Measurements from ENCODE around the gene MCM9.
"Not testable (repeated sequence)": the region's sequence is repeated elsewhere in the genome, so short reads cannot be mapped to it uniquely, and the experiment has no call there.

MCM9 gene

GRCh38 chr6:118872726-118873125 lies 62.2 kb downstream of the MCM9 start:
- no peaks in the 10 kb centered on the region for H3K9me3 ChIP-seq (ENCODE audit: low read length)
- H3K36me3 ChIP-seq (ENCODE audit: insufficient read depth, low read length), result no peaks in the 10 kb centered on the region
- H3K4me1 ChIP-seq (ENCODE audit: insufficient read depth, low read length), result no peaks in the 10 kb centered on the region
- H3K27ac ChIP-seq (ENCODE audit: low read depth, low read length), result no peak overlapping the region
- H3K4me3 ChIP-seq (ENCODE audit: low read depth in 1 of 2, low read length in 2 of 2), result no peak overlapping the region
- H3K27me3 ChIP-seq (ENCODE audit: control insufficient read depth in 1 of 2, insufficient read depth in 2 of 2, low read length in 2 of 2), result no peaks in the 10 kb centered on the region
- no peak overlapping the region for H3K9ac ChIP-seq (ENCODE audit: low read length)

DNA sequence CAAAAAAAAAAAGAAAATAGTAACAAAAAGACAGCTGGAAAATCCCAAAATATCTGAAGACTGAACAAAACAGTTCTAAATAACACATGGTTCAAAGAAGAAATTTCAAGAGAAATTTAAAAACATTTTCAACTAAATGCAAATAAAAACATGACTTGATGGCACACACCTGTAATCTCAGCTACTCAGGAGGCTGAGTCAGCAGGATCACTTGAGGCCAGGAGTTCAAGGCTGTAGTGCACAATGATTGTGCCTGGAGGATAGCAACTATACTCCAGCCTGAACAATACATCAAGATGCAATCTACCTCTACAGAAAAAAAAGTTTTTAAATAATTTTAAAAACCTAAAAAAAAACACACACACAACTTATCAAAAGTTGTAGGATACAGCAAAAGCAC lies 62.6 kb downstream of the MCM9 start:
- Histone ChIP-seq H3K27me3 (ENCODE audit: control insufficient read depth in 1 of 2, insufficient read depth in 2 of 2, low read length in 2 of 2) (no peaks in the 10 kb centered on the region), H3K9ac (ENCODE audit: low read length) (no peak overlapping the region), H3K4me3 (ENCODE audit: low read depth in 1 of 2, low read length in 2 of 2) (no peak overlapping the region), H3K27ac (ENCODE audit: low read depth, low read length) (no peak overlapping the region), H3K36me3 (ENCODE audit: insufficient read depth, low read length) (no peaks in the 10 kb centered on the region), H3K9me3 (ENCODE audit: low read length) (no peaks in the 10 kb centered on the region), H3K4me1 (ENCODE audit: insufficient read depth, low read length) (no peaks in the 10 kb centered on the region)

DNA sequence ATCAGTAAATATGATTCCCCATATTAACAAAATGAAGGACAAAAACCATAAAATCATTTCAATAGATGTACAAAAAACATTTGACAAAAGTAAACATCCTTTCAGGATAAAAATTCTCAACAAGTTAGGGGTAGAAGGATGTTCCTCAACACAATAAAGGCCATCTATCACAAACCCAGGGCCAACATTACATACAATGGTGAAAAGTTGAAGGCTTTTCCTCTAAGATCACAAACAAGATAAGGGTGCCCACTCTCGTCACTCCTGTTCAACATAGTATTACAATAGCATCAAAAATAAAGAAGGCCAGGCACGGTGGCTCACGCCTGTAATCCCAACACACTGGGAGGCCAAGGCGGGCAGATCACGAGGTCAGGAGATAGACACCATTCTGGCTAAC lies 63.6 kb downstream of the MCM9 start:
- H3K4me3 ChIP-seq (ENCODE audit: low read depth in 1 of 2, low read length in 2 of 2), result no peak overlapping the region
- no peaks in the 10 kb centered on the region for H3K4me1 ChIP-seq (ENCODE audit: insufficient read depth, low read length)
- H3K9me3 ChIP-seq (ENCODE audit: low read length), result no peaks in the 10 kb centered on the region
- H3K36me3 ChIP-seq (ENCODE audit: insufficient read depth, low read length), result no peaks in the 10 kb centered on the region
- H3K9ac ChIP-seq (ENCODE audit: low read length), result no peak overlapping the region
- H3K27ac ChIP-seq (ENCODE audit: low read depth, low read length), result no peak overlapping the region
- H3K27me3 ChIP-seq (ENCODE audit: control insufficient read depth in 1 of 2, insufficient read depth in 2 of 2, low read length in 2 of 2), result no peaks in the 10 kb centered on the region

DNA sequence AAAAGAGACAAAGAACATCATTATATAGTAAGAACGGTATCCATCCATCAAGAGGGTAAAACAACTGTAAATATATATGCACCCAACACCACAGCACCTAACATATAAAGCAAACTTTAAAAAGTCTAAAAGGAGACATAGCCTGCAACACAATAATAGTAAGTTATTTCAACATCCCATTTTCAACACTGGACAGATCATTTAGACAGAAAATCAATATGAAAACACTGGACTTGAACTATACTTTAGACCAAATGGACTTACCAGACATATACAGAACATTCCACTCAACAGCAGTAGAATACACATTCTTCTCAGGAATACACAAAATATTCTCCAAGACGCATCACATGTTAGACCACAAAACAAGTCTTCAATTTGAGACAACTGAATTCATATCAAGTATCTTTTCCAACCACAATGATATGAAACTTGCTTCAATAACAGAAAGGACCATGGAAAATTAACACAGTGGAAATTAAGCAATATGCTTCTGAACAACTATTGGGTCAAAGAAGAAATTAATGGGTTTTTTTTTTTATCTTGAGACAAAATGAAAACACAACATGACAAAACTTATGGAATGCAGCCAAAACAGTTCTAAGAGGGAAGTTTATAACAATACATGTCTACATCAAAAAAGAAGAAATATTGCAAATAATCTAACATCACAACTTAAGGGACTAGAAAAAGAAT lies 64.9 kb downstream of the MCM9 start:
- H3K36me3 ChIP-seq (ENCODE audit: insufficient read depth, low read length), result no peaks in the 10 kb centered on the region
- no peak overlapping the region for H3K9ac ChIP-seq (ENCODE audit: low read length)
- no peaks in the 10 kb centered on the region for H3K27me3 ChIP-seq (ENCODE audit: control insufficient read depth in 1 of 2, insufficient read depth in 2 of 2, low read length in 2 of 2)
- H3K27ac ChIP-seq (ENCODE audit: low read depth, low read length), result no peak overlapping the region
- peaks cover 8% of the 10 kb centered on the region for H3K4me1 ChIP-seq (ENCODE audit: insufficient read depth, low read length)
- no peak overlapping the region for H3K4me3 ChIP-seq (ENCODE audit: low read depth in 1 of 2, low read length in 2 of 2)
- H3K9me3 ChIP-seq (ENCODE audit: low read length), result no peaks in the 10 kb centered on the region

GRCh38 chr6:118869350-118869749 lies 65.6 kb downstream of the MCM9 start:
- Histone ChIP-seq H3K27ac (ENCODE audit: low read depth, low read length) (no peak overlapping the region), H3K27me3 (ENCODE audit: control insufficient read depth in 1 of 2, insufficient read depth in 2 of 2, low read length in 2 of 2) (no peaks in the 10 kb centered on the region), H3K9ac (ENCODE audit: low read length) (no peak overlapping the region), H3K36me3 (ENCODE audit: insufficient read depth, low read length) (no peaks in the 10 kb centered on the region), H3K9me3 (ENCODE audit: low read length) (no peaks in the 10 kb centered on the region), H3K4me1 (ENCODE audit: insufficient read depth, low read length) (peaks cover 15% of the 10 kb centered on the region), H3K4me3 (ENCODE audit: low read depth in 1 of 2, low read length in 2 of 2) (no peak overlapping the region)

DNA sequence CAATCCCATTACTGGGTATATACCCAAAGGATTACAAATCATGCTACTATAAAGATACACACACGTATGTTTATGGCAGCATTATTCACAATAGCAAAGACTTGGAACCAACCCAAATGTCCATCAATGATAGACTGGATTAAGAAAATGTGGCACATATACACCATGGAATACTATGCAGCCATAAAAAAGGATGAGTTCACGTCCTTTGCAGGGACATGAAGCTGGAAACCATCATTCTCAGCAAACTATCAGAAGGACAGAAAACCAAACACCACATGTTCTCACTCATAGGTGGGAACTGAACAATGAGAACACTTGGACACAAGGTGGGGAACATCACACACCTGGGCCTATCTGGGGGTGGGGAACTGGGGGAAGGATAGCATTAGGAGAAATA lies 66.1 kb downstream of the MCM9 start:
- H3K9me3 ChIP-seq (ENCODE audit: low read length); H3K36me3 ChIP-seq (ENCODE audit: insufficient read depth, low read length); H3K4me3 ChIP-seq (ENCODE audit: low read depth in 1 of 2, low read length in 2 of 2); H3K27me3 ChIP-seq (ENCODE audit: control insufficient read depth in 1 of 2, insufficient read depth in 2 of 2, low read length in 2 of 2); H3K9ac ChIP-seq (ENCODE audit: low read length); H3K27ac ChIP-seq (ENCODE audit: low read depth, low read length): not testable (repeated sequence)
- peaks cover 18% of the 10 kb centered on the region for H3K4me1 ChIP-seq (ENCODE audit: insufficient read depth, low read length)

GRCh38 chr6:118867181-118867580 lies 67.8 kb downstream of the MCM9 start:
- Histone ChIP-seq H3K4me3 (ENCODE audit: low read depth in 1 of 2, low read length in 2 of 2) (no peak overlapping the region), H3K9ac (ENCODE audit: low read length) (no peak overlapping the region), H3K36me3 (ENCODE audit: insufficient read depth, low read length) (no peaks in the 10 kb centered on the region), H3K9me3 (ENCODE audit: low read length) (no peaks in the 10 kb centered on the region), H3K27ac (ENCODE audit: low read depth, low read length) (no peak overlapping the region), H3K27me3 (ENCODE audit: control insufficient read depth in 1 of 2, insufficient read depth in 2 of 2, low read length in 2 of 2) (no peaks in the 10 kb centered on the region), H3K4me1 (ENCODE audit: insufficient read depth, low read length) (peaks cover 18% of the 10 kb centered on the region)

DNA sequence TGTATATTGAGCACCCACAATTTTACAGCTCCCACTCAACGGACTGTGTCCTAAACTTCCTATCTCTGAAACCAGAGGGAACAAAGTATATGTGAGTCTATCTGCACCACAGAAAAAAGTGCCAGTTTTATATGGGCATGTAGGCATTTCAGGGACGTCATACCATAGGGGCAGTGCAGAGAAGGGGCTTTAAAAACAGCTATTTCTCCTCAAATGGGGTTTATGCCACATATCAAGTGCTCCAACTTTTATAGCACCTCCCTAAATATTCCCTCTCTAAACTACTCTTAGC lies 69.9 kb downstream of the MCM9 start:
- Histone ChIP-seq H3K9me3 (ENCODE audit: low read length) (no peaks in the 10 kb centered on the region), H3K27ac (ENCODE audit: low read depth, low read length) (no peak overlapping the region), H3K27me3 (ENCODE audit: control insufficient read depth in 1 of 2, insufficient read depth in 2 of 2, low read length in 2 of 2) (no peaks in the 10 kb centered on the region), H3K4me1 (ENCODE audit: insufficient read depth, low read length) (peaks cover 18% of the 10 kb centered on the region), H3K9ac (ENCODE audit: low read length) (no peak overlapping the region), H3K36me3 (ENCODE audit: insufficient read depth, low read length) (no peaks in the 10 kb centered on the region), H3K4me3 (ENCODE audit: low read depth in 1 of 2, low read length in 2 of 2) (no peak overlapping the region)

DNA sequence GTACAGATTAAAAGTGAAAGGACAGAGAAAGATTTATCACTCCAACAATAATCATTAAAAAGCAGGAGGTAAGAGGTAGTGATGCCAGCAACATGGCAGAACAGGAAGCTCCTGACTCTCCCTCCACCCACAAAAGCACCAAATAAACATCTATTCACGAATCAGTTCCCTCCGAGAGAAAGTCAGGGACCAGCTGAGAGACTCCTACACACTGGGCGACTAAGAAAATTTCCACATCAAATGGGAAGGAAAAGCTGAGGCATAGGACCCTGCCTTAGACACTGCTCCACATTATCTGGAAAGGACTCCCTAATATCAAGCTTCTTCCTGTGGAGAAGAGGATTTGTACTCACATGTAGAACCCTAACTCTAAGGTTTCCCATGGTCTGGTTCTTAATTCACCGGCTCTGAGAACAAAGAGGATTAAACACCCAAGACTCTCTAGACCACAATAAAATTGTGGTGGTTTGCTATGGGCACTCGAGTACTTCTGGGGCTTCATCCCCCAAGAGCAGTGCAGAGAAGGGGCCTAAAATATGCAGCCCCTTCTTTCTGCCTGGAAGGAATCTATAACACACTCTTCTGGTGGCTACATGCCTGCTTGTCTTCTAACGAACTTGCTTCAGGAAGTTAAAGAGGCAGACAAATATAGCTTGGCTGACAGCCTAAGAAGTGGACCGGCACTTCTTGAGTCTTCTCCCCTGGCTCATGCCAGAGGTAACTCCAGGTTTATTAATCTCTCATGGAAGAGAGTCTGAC lies 70.4 kb downstream of the MCM9 start:
- Histone ChIP-seq H3K27me3 (ENCODE audit: control insufficient read depth in 1 of 2, insufficient read depth in 2 of 2, low read length in 2 of 2) (no peaks in the 10 kb centered on the region), H3K27ac (ENCODE audit: low read depth, low read length) (no peak overlapping the region), H3K9me3 (ENCODE audit: low read length) (no peaks in the 10 kb centered on the region), H3K4me1 (ENCODE audit: insufficient read depth, low read length) (peaks cover 18% of the 10 kb centered on the region), H3K36me3 (ENCODE audit: insufficient read depth, low read length) (no peaks in the 10 kb centered on the region), H3K4me3 (ENCODE audit: low read depth in 1 of 2, low read length in 2 of 2) (peak overlapping the region in 1 of 2 donors; percentile 11), H3K9ac (ENCODE audit: low read length) (no peak overlapping the region)

DNA sequence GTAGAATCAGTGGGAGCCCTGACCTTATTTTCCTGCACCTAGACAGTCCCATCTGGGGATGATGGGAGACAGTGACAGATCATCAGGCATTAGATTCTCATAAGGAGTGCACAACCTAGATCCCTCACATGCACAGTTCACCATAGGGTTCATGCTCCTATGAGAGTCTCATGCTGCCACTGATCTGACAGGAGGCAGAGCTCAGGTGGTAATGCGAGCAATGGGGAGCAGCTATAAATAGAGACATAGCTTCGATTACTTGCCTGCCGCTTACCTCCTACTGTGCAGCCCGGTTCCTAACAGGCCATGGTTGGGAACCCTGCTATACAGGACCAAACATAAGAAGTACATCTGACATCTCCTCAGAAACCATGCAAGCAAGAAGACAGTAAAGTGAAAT lies 72.5 kb downstream of the MCM9 start:
- Histone ChIP-seq H3K27me3 (ENCODE audit: control insufficient read depth in 1 of 2, insufficient read depth in 2 of 2, low read length in 2 of 2) (no peaks in the 10 kb centered on the region), H3K9ac (ENCODE audit: low read length) (no peak overlapping the region), H3K4me3 (ENCODE audit: low read depth in 1 of 2, low read length in 2 of 2) (no peak overlapping the region), H3K36me3 (ENCODE audit: insufficient read depth, low read length) (no peaks in the 10 kb centered on the region), H3K9me3 (ENCODE audit: low read length) (no peaks in the 10 kb centered on the region), H3K27ac (ENCODE audit: low read depth, low read length) (no peak overlapping the region), H3K4me1 (ENCODE audit: insufficient read depth, low read length) (peaks cover 18% of the 10 kb centered on the region)

- Histone ChIP-seq H3K9ac (ENCODE audit: low read length) (no peak overlapping the region), H3K27me3 (ENCODE audit: control insufficient read depth in 1 of 2, insufficient read depth in 2 of 2, low read length in 2 of 2) (no peaks in the 10 kb centered on the region), H3K27ac (ENCODE audit: low read depth, low read length) (no peak overlapping the region), H3K4me3 (ENCODE audit: low read depth in 1 of 2, low read length in 2 of 2) (no peak overlapping the region), H3K36me3 (ENCODE audit: insufficient read depth, low read length) (no peaks in the 10 kb centered on the region), H3K4me1 (ENCODE audit: insufficient read depth, low read length) (peaks cover 18% of the 10 kb centered on the region), H3K9me3 (ENCODE audit: low read length) (no peaks in the 10 kb centered on the region)
These were observed 74.1 kb downstream of the MCM9 start for GRCh38 chr6:118860880-118861279.

GRCh38 chr6:118860363-118860762 lies 74.6 kb downstream of the MCM9 start:
- peaks cover 12% of the 10 kb centered on the region for H3K4me1 ChIP-seq (ENCODE audit: insufficient read depth, low read length)

More at GRCh38 chr6:118860363-118860762, 74.6 kb downstream of the MCM9 start:
- no peak overlapping the region for H3K9ac ChIP-seq (ENCODE audit: low read length)
- H3K36me3 ChIP-seq (ENCODE audit: insufficient read depth, low read length), result no peaks in the 10 kb centered on the region
- no peak overlapping the region for H3K27ac ChIP-seq (ENCODE audit: low read depth, low read length)
- H3K9me3 ChIP-seq (ENCODE audit: low read length), result no peaks in the 10 kb centered on the region
- H3K27me3 ChIP-seq (ENCODE audit: control insufficient read depth in 1 of 2, insufficient read depth in 2 of 2, low read length in 2 of 2), result no peaks in the 10 kb centered on the region
- H3K4me3 ChIP-seq (ENCODE audit: low read depth in 1 of 2, low read length in 2 of 2), result no peak overlapping the region

Data from muscle layer of colon (tissue), 2 donors.